ENCODE results near the gene CYLD. TPM values are rescaled to one million over a fixed set of nuclear protein-coding genes. Genes with fewer than 3 reads are reported as not detected.

CYLD gene
- total RNA-seq, 1 experiment from 2014 or later = 21.1 TPM

GRCh38 chr16:50740736-50741135 is 1.1 kb upstream of the CYLD start:
- DNase-seq (ENCODE audit: low read depth) = no peak

GRCh38 chr16:50741225-50741780 is 583 bp upstream of the CYLD start:
- peak; percentile 27 for DNase-seq (ENCODE audit: low read depth)

- peak; percentile 34 for DNase-seq (ENCODE audit: low read depth)
These were observed 802 bp downstream of the CYLD start for GRCh38 chr16:50742576-50743200.

GRCh38 chr16:50743581-50744225 is 1.8 kb downstream of the CYLD start:
- DNase-seq (ENCODE audit: low read depth) = no peak

- DNase-seq (ENCODE audit: low read depth) = no peak
These were observed 3.0 kb downstream of the CYLD start for GRCh38 chr16:50744881-50745280.

GRCh38 chr16:50745940-50746339 is 4.1 kb downstream of the CYLD start:
- DNase-seq (ENCODE audit: low read depth) = no peak

- DNase-seq (ENCODE audit: low read depth) = no peak
These were observed 5.5 kb downstream of the CYLD start for GRCh38 chr16:50747207-50747956.

GRCh38 chr16:50751528-50751927 is 9.6 kb downstream of the CYLD start:
- no peak for DNase-seq (ENCODE audit: low read depth)

GRCh38 chr16:50752471-50753235 is 10.8 kb downstream of the CYLD start:
- DNase-seq (ENCODE audit: low read depth) = no peak

GRCh38 chr16:50756473-50756872 is 14.6 kb downstream of the CYLD start:
- no peak for DNase-seq (ENCODE audit: low read depth)

- DNase-seq (ENCODE audit: low read depth) = no peak
These were observed 19.4 kb downstream of the CYLD start for GRCh38 chr16:50761267-50761666.

GRCh38 chr16:50762241-50762640 is 20.4 kb downstream of the CYLD start:
- DNase-seq (ENCODE audit: low read depth) = no peak

- peak; percentile 2 for DNase-seq (ENCODE audit: low read depth)
These were observed 21.3 kb downstream of the CYLD start for GRCh38 chr16:50763211-50763610.

GRCh38 chr16:50765260-50765659 is 23.4 kb downstream of the CYLD start:
- DNase-seq (ENCODE audit: low read depth) = no peak

GRCh38 chr16:50765861-50766260 is 24.0 kb downstream of the CYLD start:
- DNase-seq (ENCODE audit: low read depth) = no peak

- no peak for DNase-seq (ENCODE audit: low read depth)
These were observed 25.3 kb downstream of the CYLD start for GRCh38 chr16:50767197-50767596.

- DNase-seq (ENCODE audit: low read depth) = peak; percentile 4
These were observed 29.5 kb downstream of the CYLD start for GRCh38 chr16:50771366-50771765.

GRCh38 chr16:50774405-50774804 is 32.5 kb downstream of the CYLD start:
- DNase-seq (ENCODE audit: low read depth) = no peak

- no peak for DNase-seq (ENCODE audit: low read depth)
These were observed 33.1 kb downstream of the CYLD start for GRCh38 chr16:50774960-50775359.

- no peak for DNase-seq (ENCODE audit: low read depth)
These were observed 34.2 kb downstream of the CYLD start for GRCh38 chr16:50776037-50776436.

GRCh38 chr16:50778284-50779163 is 36.6 kb downstream of the CYLD start:
- DNase-seq (ENCODE audit: low read depth) = no peak
